NT2/D1 (cell line): Measurements from ENCODE around the gene UBL5.

ENCODE experiments used
- SUZ12 ChIP-seq: IDR thresholded peaks from 2 replicates; pipeline ENCODE4 v1.6.1; 2011; ENCODE audit not compliant: insufficient read length, insufficient read depth; ENCODE audit errors: extremely low read depth
- YY1 ChIP-seq: IDR thresholded peaks from 2 replicates; pipeline ENCODE4 v1.6.1; 2011; ENCODE audit not compliant: insufficient read length, insufficient read depth
- ZNF274 ChIP-seq: IDR thresholded peaks from 2 replicates; pipeline ENCODE4 v1.6.1; 2011; ENCODE audit warnings: mild to moderate bottlenecking, low read depth, low read length

DNA sequence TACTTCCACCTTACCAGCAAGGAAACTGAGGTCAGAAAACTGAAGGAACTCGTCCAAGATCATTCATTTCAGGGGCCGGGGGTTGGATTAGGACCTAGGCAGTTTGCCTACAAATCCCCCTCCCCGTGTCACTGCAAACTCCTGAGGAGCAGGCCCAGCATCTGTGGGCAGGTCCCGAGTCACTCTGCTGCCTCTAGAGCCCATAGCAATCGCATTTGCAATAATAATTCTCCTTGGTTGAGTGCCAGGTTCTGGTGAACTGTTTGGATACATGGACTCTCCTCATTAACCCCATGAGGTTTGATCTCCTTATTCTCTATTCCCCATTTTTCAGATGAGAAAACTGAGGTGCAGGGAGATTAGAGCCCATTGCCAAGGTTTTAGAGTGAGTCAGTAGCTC, 8.3 kb downstream of the UBL5 start:
- TF ChIP-seq YY1 (no peak), SUZ12 (no peak), ZNF274 (no peak)
